Islet of Langerhans (tissue), 1 donor: ENCODE results near the gene IGF2R.
"Not testable (repeated sequence)": the region's sequence is repeated elsewhere in the genome, so short reads cannot be mapped to it uniquely, and the experiment has no call there.

ENCODE experiments used
- FAIRE-seq: peaks from one replicate; lab custom pipeline; 2011; peaks lifted over from hg19 to GRCh38; lab: Jason Lieb, UNC

The IGF2R gene

GRCh38 chr6:160140493-160140892, 171.6 kb downstream of the IGF2R start:
- not testable (repeated sequence) for FAIRE-seq

- no peak for FAIRE-seq
Observed at GRCh38 chr6:160141001-160141726, 172.3 kb downstream of the IGF2R start.

GRCh38 chr6:160142115-160142715, 173.3 kb downstream of the IGF2R start:
- no peak for FAIRE-seq

GRCh38 chr6:160146454-160147145, 177.7 kb downstream of the IGF2R start:
- no peak for FAIRE-seq

GRCh38 chr6:160147146-160147536, 178.3 kb downstream of the IGF2R start:
- no peak for FAIRE-seq

GRCh38 chr6:160154471-160154870, 185.6 kb downstream of the IGF2R start:
- no peak for FAIRE-seq

GRCh38 chr6:160156842-160157241, 188.0 kb downstream of the IGF2R start:
- FAIRE-seq = no peak

- no peak for FAIRE-seq
Observed at GRCh38 chr6:160160450-160160849, 191.6 kb downstream of the IGF2R start.
